GM18502 (cell line): ENCODE results near the gene QPCT.
A peak's percentile ranks its signal among the peaks of the same experiment; 100 is the strongest.

ENCODE experiments used
- ATAC-seq: cut with Tn5 transposase; IDR thresholded peaks from one replicate; pipeline ENCODE4 v1.9.1; 2021; ENCODE audit warnings: mild to moderate bottlenecking; ENCODE audit not compliant: unreplicated experiment, poor library complexity

The QPCT gene

GRCh38 chr2:37324536-37324785 lies 20.0 kb upstream of the QPCT start:
- no peak for ATAC-seq

GRCh38 chr2:37324786-37325624 lies 19.4 kb upstream of the QPCT start, which contains the start of gene PRKD3:
Gene PRKD3, minus strand, starts transcription at chr2:37324833. Its CDS starts 8,309 bp downstream, at chr2:37316524.
- peak; percentile 75 for ATAC-seq

- no peak for ATAC-seq
These were observed 18.8 kb upstream of the QPCT start for GRCh38 chr2:37325625-37326071.

GRCh38 chr2:37326285-37326684 lies 18.1 kb upstream of the QPCT start:
- ATAC-seq = no peak

GRCh38 chr2:37326866-37327634 lies 17.4 kb upstream of the QPCT start:
- ATAC-seq = no peak

GRCh38 chr2:37330681-37331080 lies 13.7 kb upstream of the QPCT start:
- no peak for ATAC-seq

GRCh38 chr2:37332560-37332959 lies 11.9 kb upstream of the QPCT start:
- ATAC-seq = no peak

- ATAC-seq = no peak
These were observed 11.2 kb upstream of the QPCT start for GRCh38 chr2:37333256-37333655.

- ATAC-seq = no peak
These were observed 8.8 kb upstream of the QPCT start for GRCh38 chr2:37335604-37336003.

- ATAC-seq = no peak
These were observed 6.7 kb upstream of the QPCT start for GRCh38 chr2:37337620-37338280.

- ATAC-seq = no peak
These were observed 5.5 kb upstream of the QPCT start for GRCh38 chr2:37338933-37339332.

- no peak for ATAC-seq
These were observed 3.8 kb upstream of the QPCT start for GRCh38 chr2:37340637-37341036.

- ATAC-seq = no peak
These were observed 1.7 kb upstream of the QPCT start for GRCh38 chr2:37342591-37343220.

- no peak for ATAC-seq
These were observed 644 bp upstream of the QPCT start for GRCh38 chr2:37343537-37344434.

- ATAC-seq = no peak
These were observed 3.7 kb downstream of the QPCT start for GRCh38 chr2:37348155-37348554.

- no peak for ATAC-seq
These were observed 4.9 kb downstream of the QPCT start for GRCh38 chr2:37349231-37349860.

- ATAC-seq = no peak
These were observed 5.6 kb downstream of the QPCT start for GRCh38 chr2:37350034-37350433.

GRCh38 chr2:37354531-37354930 lies 10.1 kb downstream of the QPCT start:
- no peak for ATAC-seq

GRCh38 chr2:37355735-37356134 lies 11.3 kb downstream of the QPCT start:
- no peak for ATAC-seq
